Lower lobe of right lung (tissue), 2 donors: Measurements from ENCODE around the gene ANKRD31. TPM values are rescaled to one million over a fixed set of nuclear protein-coding genes. Genes with fewer than 3 reads are reported as not detected.
A peak's percentile ranks its signal among the peaks of the same experiment; 100 is the strongest.

ENCODE experiments used
- ATAC-seq, 2 donors: fragments of 200-7000 bp; cut with Tn5 transposase; one replicate each; pipeline ENCODE4 v1.9.1; 2020 to 2022; ENCODE audit warnings: mild to moderate bottlenecking in 2 of 2, moderate library complexity in 2 of 2
- DNase-seq: peaks from one replicate; pipeline ENCODE4 v3.0.0-alpha.2; 2020
- H3K27ac ChIP-seq: fragments of 200-600 bp; one replicate; pipeline ENCODE4 v1.8.0; 2022
- H3K27me3 ChIP-seq: fragments of 200-600 bp; one replicate; pipeline ENCODE4 v1.8.0; 2022; ENCODE audit warnings: low read depth
- H3K36me3 ChIP-seq: fragments of 200-600 bp; one replicate; pipeline ENCODE4 v1.8.0; 2022; ENCODE audit warnings: mild to moderate bottlenecking
- H3K4me1 ChIP-seq: fragments of 200-600 bp; one replicate; pipeline ENCODE4 v1.8.0; 2022
- H3K4me3 ChIP-seq: fragments of 200-600 bp; one replicate; pipeline ENCODE4 v1.8.0; 2022; ENCODE audit warnings: mild to moderate bottlenecking
- H3K9me3 ChIP-seq: fragments of 200-600 bp; one replicate; pipeline ENCODE4 v1.8.0; 2022
- CTCF ChIP-seq: fragments of 200-600 bp; IDR thresholded peaks from one replicate; pipeline ENCODE4 v1.8.0; 2022; ENCODE audit warnings: antibody characterized with exemption, mild to moderate bottlenecking
- intact Hi-C: fragments of 100-400 bp; cut with DNase I; formaldehyde crosslinking; loops from one replicate; pipeline ENCODE4 v1.11.0; 2022
- total RNA-seq: library from RNA; stranded (reverse); fragmentation: NEBNext Ultra II Directional; extraction: Animal tissue kit (Norgen Biotek cat#: 25700); gene quantifications from one replicate; pipeline ENCODE4 v1.2.1, GENCODE V29; 2021
- donor health status: DM: no; HTN: yes; CAD: no; lungs with severe emphysema.

Gene ANKRD31
- total RNA-seq, 1 donor from 2014 or later: 0.27 TPM

GRCh38 chr5:75052192-75053053, 184.3 kb downstream of the ANKRD31 start, which contains the start of gene GCNT4:
Gene GCNT4 (minus strand): TSS chr5:75052558. CDS start chr5:75030037, 22,521 bp downstream.
- no peak for TF ChIP-seq CTCF
- intact Hi-C loops: no loop called here
- H3K4me3 ChIP-seq: peak within 1 kb of the TSS; percentile 86
- DNase-seq (peak; percentile 74), ATAC-seq (peak; percentile 76 to 77)
- no peaks in the 10 kb centered on the region for H3K36me3 ChIP-seq
- peak within 1 kb of the TSS; percentile 88 for H3K27ac ChIP-seq
- no peaks in the 10 kb centered on the region for H3K27me3 ChIP-seq
- no peaks in the 10 kb centered on the region for H3K9me3 ChIP-seq
- peaks cover 32% of the 10 kb centered on the region for H3K4me1 ChIP-seq

DNA sequence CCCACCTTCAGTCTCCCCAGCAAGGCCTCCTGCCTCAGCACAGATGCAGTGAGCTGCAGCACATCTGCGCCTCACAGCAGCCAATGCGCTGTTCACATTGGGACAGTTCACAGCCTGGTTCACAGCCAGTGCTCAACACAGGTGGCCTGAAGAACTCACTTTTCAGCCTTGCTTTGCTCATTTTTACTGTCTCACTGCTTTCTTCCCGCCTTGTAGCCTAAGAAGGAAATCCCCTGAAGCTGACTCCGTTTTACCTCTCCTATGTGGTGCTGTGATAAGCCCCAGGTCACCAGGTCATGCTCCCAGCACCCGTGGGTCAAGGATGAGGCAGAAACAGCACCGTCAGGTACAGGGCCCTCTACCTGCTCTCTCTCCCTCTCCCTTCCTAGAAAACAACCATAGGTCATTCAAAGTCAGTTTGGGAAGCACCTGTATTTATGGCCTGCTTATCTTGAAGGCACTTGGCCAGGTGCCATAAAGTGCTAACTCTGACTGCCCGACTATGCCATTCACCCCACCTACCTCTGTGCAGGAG, 185.4 kb downstream of the ANKRD31 start:
- intact Hi-C loops: no loop called here
- peaks cover 32% of the 10 kb centered on the region for H3K4me1 ChIP-seq
- no peak for TF ChIP-seq CTCF
- H3K36me3 ChIP-seq: peaks cover 4% of the 10 kb centered on the region
- ATAC-seq (no peak), DNase-seq (no peak)
- H3K27me3 ChIP-seq: no peaks in the 10 kb centered on the region
- H3K9me3 ChIP-seq: no peaks in the 10 kb centered on the region
- H3K27ac ChIP-seq: no peak overlapping the region
- no peak overlapping the region for H3K4me3 ChIP-seq

DNA sequence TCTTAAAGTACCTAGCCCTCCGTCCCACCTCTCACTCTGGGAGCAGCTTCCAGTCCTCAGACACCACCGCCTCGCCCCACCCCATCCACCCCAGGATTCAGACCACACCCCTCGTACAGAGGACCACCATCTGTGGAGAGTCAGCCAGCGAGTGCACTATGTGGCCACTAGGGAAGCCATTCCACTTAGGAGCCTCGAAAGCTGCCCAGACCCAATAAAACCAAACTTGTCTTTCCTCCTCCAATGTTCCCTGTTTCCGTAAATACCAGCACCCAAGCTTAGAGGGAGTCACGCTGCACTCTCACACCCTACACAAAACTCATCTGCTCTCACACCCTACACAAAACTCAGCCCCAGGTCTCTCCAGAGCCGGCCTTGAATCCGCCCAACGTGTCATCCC, 186.3 kb downstream of the ANKRD31 start:
- Histone ChIP-seq H3K27ac (no peak overlapping the region), H3K4me3 (no peak overlapping the region), H3K27me3 (no peaks in the 10 kb centered on the region), H3K9me3 (no peaks in the 10 kb centered on the region), H3K36me3 (peaks cover 4% of the 10 kb centered on the region), H3K4me1 (peaks cover 32% of the 10 kb centered on the region)
- DNase-seq (no peak), ATAC-seq (no peak)
- no peak for TF ChIP-seq CTCF
- intact Hi-C loops: no loop called here

DNA sequence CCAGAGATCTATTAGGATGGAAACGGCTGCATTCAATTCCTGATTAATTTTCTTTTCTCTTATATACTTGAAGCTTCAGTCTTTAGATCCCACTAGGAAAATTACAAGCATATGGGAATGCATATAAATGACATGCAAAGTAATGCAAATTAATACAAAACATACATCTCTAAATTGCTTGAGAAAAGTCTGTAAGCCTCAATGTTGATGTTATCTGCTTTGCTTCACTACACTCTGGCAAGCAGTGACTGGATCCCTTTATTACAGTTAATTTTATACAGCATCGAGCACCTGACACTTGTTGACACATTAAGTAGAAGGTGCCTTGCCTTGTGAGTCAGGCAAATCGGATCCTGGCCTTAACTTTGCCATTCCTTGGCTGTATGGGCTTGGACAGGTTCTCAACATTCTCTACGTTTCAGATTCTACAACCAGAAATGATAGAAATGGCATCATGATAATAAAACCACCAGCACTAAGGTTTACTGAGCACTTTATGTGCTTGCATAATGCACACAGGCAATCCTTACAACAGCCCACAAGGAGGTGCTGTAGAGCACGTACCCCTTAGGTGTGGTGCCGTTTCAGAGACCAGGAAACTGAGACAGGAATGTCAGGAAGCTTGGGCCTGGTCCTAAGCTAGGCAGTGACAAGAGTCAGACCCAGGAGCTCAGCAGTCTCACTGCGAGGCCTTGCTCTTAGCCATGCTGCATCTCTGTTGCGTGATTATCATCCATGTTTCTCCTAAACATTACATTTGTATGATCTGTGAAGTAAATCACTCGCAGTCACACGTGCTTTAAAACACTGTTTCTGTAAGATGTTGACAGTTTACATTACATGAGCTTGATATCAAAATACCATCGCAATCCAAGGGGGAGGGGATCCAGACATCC, 187.0 kb downstream of the ANKRD31 start:
- intact Hi-C loops: no loop called here

More for the DNA sequence above, 187.0 kb downstream of the ANKRD31 start:
- ATAC-seq: peak; percentile 39 to 51
- Histone ChIP-seq H3K27ac (no peak overlapping the region), H3K36me3 (peaks cover 4% of the 10 kb centered on the region), H3K4me1 (peaks cover 31% of the 10 kb centered on the region), H3K9me3 (no peaks in the 10 kb centered on the region), H3K4me3 (no peak overlapping the region), H3K27me3 (no peaks in the 10 kb centered on the region)
- peak; percentile 76 for TF ChIP-seq CTCF
- DNase-seq: peak; percentile 51
